ENCODE measurements around the gene CCSER1.
"Not testable (repeated sequence)": the region's sequence is repeated elsewhere in the genome, so short reads cannot be mapped to it uniquely, and the experiment has no call there.

Gene CCSER1

GRCh38 chr4:91454111-91454510, 1326.9 kb downstream of the CCSER1 start:
- Histone ChIP-seq H3K36me3 (ENCODE audit: insufficient read depth, low read depth, low read length) (no peaks in the 10 kb centered on the region), H3K4me3 (ENCODE audit: low read length) (no peak overlapping the region), H3K4me1 (ENCODE audit: insufficient read depth, low read length) (no peaks in the 10 kb centered on the region; the same call in 1 of the 2 replicates), H3K27me3 (ENCODE audit: insufficient read depth, low read length) (no peaks in the 10 kb centered on the region), H3K9me3 (ENCODE audit: insufficient read depth, low read depth, low read length) (no peaks in the 10 kb centered on the region), H3K27ac (ENCODE audit: low read length) (no peak overlapping the region), H3K9ac (ENCODE audit: low read depth, low read length) (no peak overlapping the region)

GRCh38 chr4:91462566-91462965, 1335.4 kb downstream of the CCSER1 start:
- not testable (repeated sequence) for H3K36me3 ChIP-seq (ENCODE audit: insufficient read depth, low read depth, low read length); H3K27me3 ChIP-seq (ENCODE audit: insufficient read depth, low read length); H3K4me1 ChIP-seq (ENCODE audit: insufficient read depth, low read length); H3K9me3 ChIP-seq (ENCODE audit: insufficient read depth, low read depth, low read length); H3K4me3 ChIP-seq (ENCODE audit: low read length); H3K27ac ChIP-seq (ENCODE audit: low read length); H3K9ac ChIP-seq (ENCODE audit: low read depth, low read length)

- Histone ChIP-seq H3K27me3 (ENCODE audit: insufficient read depth, low read length) (no peaks in the 10 kb centered on the region), H3K9ac (ENCODE audit: low read depth, low read length) (no peak overlapping the region), H3K9me3 (ENCODE audit: insufficient read depth, low read depth, low read length) (no peaks in the 10 kb centered on the region), H3K36me3 (ENCODE audit: insufficient read depth, low read depth, low read length) (no peaks in the 10 kb centered on the region), H3K4me1 (ENCODE audit: insufficient read depth, low read length) (no peaks in the 10 kb centered on the region), H3K27ac (ENCODE audit: low read length) (no peak overlapping the region), H3K4me3 (ENCODE audit: low read length) (no peak overlapping the region)
Measured at GRCh38 chr4:91470671-91471070, 1343.5 kb downstream of the CCSER1 start.

- no peak overlapping the region for H3K27ac ChIP-seq (ENCODE audit: low read length)
- H3K36me3 ChIP-seq (ENCODE audit: insufficient read depth, low read depth, low read length): no peaks in the 10 kb centered on the region
- no peaks in the 10 kb centered on the region for H3K4me1 ChIP-seq (ENCODE audit: insufficient read depth, low read length)
- no peak overlapping the region for H3K9ac ChIP-seq (ENCODE audit: low read depth, low read length)
- H3K9me3 ChIP-seq (ENCODE audit: insufficient read depth, low read depth, low read length): no peaks in the 10 kb centered on the region
- H3K4me3 ChIP-seq (ENCODE audit: low read length): no peak overlapping the region
- H3K27me3 ChIP-seq (ENCODE audit: insufficient read depth, low read length): no peaks in the 10 kb centered on the region
Measured at GRCh38 chr4:91471280-91471679, 1344.1 kb downstream of the CCSER1 start.

- Histone ChIP-seq H3K36me3 (ENCODE audit: insufficient read depth, low read depth, low read length) (no peaks in the 10 kb centered on the region), H3K9me3 (ENCODE audit: insufficient read depth, low read depth, low read length) (no peaks in the 10 kb centered on the region), H3K4me1 (ENCODE audit: insufficient read depth, low read length) (no peaks in the 10 kb centered on the region), H3K4me3 (ENCODE audit: low read length) (no peak overlapping the region), H3K27me3 (ENCODE audit: insufficient read depth, low read length) (no peaks in the 10 kb centered on the region), H3K27ac (ENCODE audit: low read length) (no peak overlapping the region), H3K9ac (ENCODE audit: low read depth, low read length) (no peak overlapping the region)
Measured at GRCh38 chr4:91472046-91472445, 1344.9 kb downstream of the CCSER1 start.

- H3K36me3 ChIP-seq (ENCODE audit: insufficient read depth, low read depth, low read length): no peaks in the 10 kb centered on the region
- H3K9me3 ChIP-seq (ENCODE audit: insufficient read depth, low read depth, low read length): no peaks in the 10 kb centered on the region
- H3K27me3 ChIP-seq (ENCODE audit: insufficient read depth, low read length): no peaks in the 10 kb centered on the region
- H3K4me3 ChIP-seq (ENCODE audit: low read length): no peak overlapping the region
- no peak overlapping the region for H3K9ac ChIP-seq (ENCODE audit: low read depth, low read length)
- H3K4me1 ChIP-seq (ENCODE audit: insufficient read depth, low read length): no peaks in the 10 kb centered on the region; the same call in 1 of the 2 replicates
- no peak overlapping the region for H3K27ac ChIP-seq (ENCODE audit: low read length)
Measured at GRCh38 chr4:91485415-91485814, 1358.2 kb downstream of the CCSER1 start.

GRCh38 chr4:91488946-91489345, 1361.8 kb downstream of the CCSER1 start:
- no peak overlapping the region for H3K9ac ChIP-seq (ENCODE audit: low read depth, low read length)
- H3K4me1 ChIP-seq (ENCODE audit: insufficient read depth, low read length): no peaks in the 10 kb centered on the region; the same call in 1 of the 2 replicates
- no peak overlapping the region for H3K4me3 ChIP-seq (ENCODE audit: low read length)
- H3K36me3 ChIP-seq (ENCODE audit: insufficient read depth, low read depth, low read length): no peaks in the 10 kb centered on the region
- no peaks in the 10 kb centered on the region for H3K9me3 ChIP-seq (ENCODE audit: insufficient read depth, low read depth, low read length)
- no peaks in the 10 kb centered on the region for H3K27me3 ChIP-seq (ENCODE audit: insufficient read depth, low read length)
- no peak overlapping the region for H3K27ac ChIP-seq (ENCODE audit: low read length)

- H3K36me3 ChIP-seq (ENCODE audit: insufficient read depth, low read depth, low read length): no peaks in the 10 kb centered on the region
- H3K9ac ChIP-seq (ENCODE audit: low read depth, low read length): no peak overlapping the region
- H3K4me1 ChIP-seq (ENCODE audit: insufficient read depth, low read length): no peaks in the 10 kb centered on the region
- no peak overlapping the region for H3K27ac ChIP-seq (ENCODE audit: low read length)
- no peak overlapping the region for H3K4me3 ChIP-seq (ENCODE audit: low read length)
- H3K27me3 ChIP-seq (ENCODE audit: insufficient read depth, low read length): no peaks in the 10 kb centered on the region
- H3K9me3 ChIP-seq (ENCODE audit: insufficient read depth, low read depth, low read length): no peaks in the 10 kb centered on the region
Measured at GRCh38 chr4:91497892-91498291, 1370.7 kb downstream of the CCSER1 start.

GRCh38 chr4:91502365-91502764, 1375.2 kb downstream of the CCSER1 start:
- H3K9ac ChIP-seq (ENCODE audit: low read depth, low read length): no peak overlapping the region
- no peaks in the 10 kb centered on the region for H3K4me1 ChIP-seq (ENCODE audit: insufficient read depth, low read length)
- no peaks in the 10 kb centered on the region for H3K9me3 ChIP-seq (ENCODE audit: insufficient read depth, low read depth, low read length)
- no peaks in the 10 kb centered on the region for H3K27me3 ChIP-seq (ENCODE audit: insufficient read depth, low read length)
- no peaks in the 10 kb centered on the region for H3K36me3 ChIP-seq (ENCODE audit: insufficient read depth, low read depth, low read length)
- H3K27ac ChIP-seq (ENCODE audit: low read length): no peak overlapping the region
- H3K4me3 ChIP-seq (ENCODE audit: low read length): no peak overlapping the region

GRCh38 chr4:91513326-91513725, 1386.1 kb downstream of the CCSER1 start:
- no peak overlapping the region for H3K27ac ChIP-seq (ENCODE audit: low read length)
- H3K9me3 ChIP-seq (ENCODE audit: insufficient read depth, low read depth, low read length): peaks cover 11% of the 10 kb centered on the region
- no peaks in the 10 kb centered on the region for H3K36me3 ChIP-seq (ENCODE audit: insufficient read depth, low read depth, low read length)
- no peaks in the 10 kb centered on the region for H3K4me1 ChIP-seq (ENCODE audit: insufficient read depth, low read length)
- no peak overlapping the region for H3K9ac ChIP-seq (ENCODE audit: low read depth, low read length)
- H3K27me3 ChIP-seq (ENCODE audit: insufficient read depth, low read length): no peaks in the 10 kb centered on the region
- H3K4me3 ChIP-seq (ENCODE audit: low read length): no peak overlapping the region

- H3K4me1 ChIP-seq (ENCODE audit: insufficient read depth, low read length): no peaks in the 10 kb centered on the region
- H3K9me3 ChIP-seq (ENCODE audit: insufficient read depth, low read depth, low read length): no peaks in the 10 kb centered on the region
- H3K36me3 ChIP-seq (ENCODE audit: insufficient read depth, low read depth, low read length): no peaks in the 10 kb centered on the region
- H3K4me3 ChIP-seq (ENCODE audit: low read length): no peak overlapping the region
- H3K9ac ChIP-seq (ENCODE audit: low read depth, low read length): no peak overlapping the region
- no peaks in the 10 kb centered on the region for H3K27me3 ChIP-seq (ENCODE audit: insufficient read depth, low read length)
- H3K27ac ChIP-seq (ENCODE audit: low read length): no peak overlapping the region
Measured at GRCh38 chr4:91519155-91519554, 1392.0 kb downstream of the CCSER1 start.

GRCh38 chr4:91525621-91526020, 1398.4 kb downstream of the CCSER1 start:
- Histone ChIP-seq H3K36me3 (ENCODE audit: insufficient read depth, low read depth, low read length) (no peaks in the 10 kb centered on the region), H3K4me3 (ENCODE audit: low read length) (no peak overlapping the region), H3K27me3 (ENCODE audit: insufficient read depth, low read length) (no peaks in the 10 kb centered on the region), H3K9me3 (ENCODE audit: insufficient read depth, low read depth, low read length) (no peaks in the 10 kb centered on the region), H3K27ac (ENCODE audit: low read length) (no peak overlapping the region), H3K4me1 (ENCODE audit: insufficient read depth, low read length) (no peaks in the 10 kb centered on the region), H3K9ac (ENCODE audit: low read depth, low read length) (no peak overlapping the region)

- no peak overlapping the region for H3K27ac ChIP-seq (ENCODE audit: low read length)
- H3K4me1 ChIP-seq (ENCODE audit: insufficient read depth, low read length): no peaks in the 10 kb centered on the region
- H3K9me3 ChIP-seq (ENCODE audit: insufficient read depth, low read depth, low read length): no peaks in the 10 kb centered on the region
- no peaks in the 10 kb centered on the region for H3K36me3 ChIP-seq (ENCODE audit: insufficient read depth, low read depth, low read length)
- no peaks in the 10 kb centered on the region for H3K27me3 ChIP-seq (ENCODE audit: insufficient read depth, low read length)
- H3K9ac ChIP-seq (ENCODE audit: low read depth, low read length): no peak overlapping the region
- H3K4me3 ChIP-seq (ENCODE audit: low read length): no peak overlapping the region
Measured at GRCh38 chr4:91527056-91527455, 1399.9 kb downstream of the CCSER1 start.

Data from iPS-20b (cell line).